Keratinocyte (primary cell): Measurements from ENCODE around the gene F2. TPM values are rescaled to one million over a fixed set of nuclear protein-coding genes. Genes with fewer than 3 reads are reported as not detected.
A peak's percentile ranks its signal among the peaks of the same experiment; 100 is the strongest.

Experiments
- DNase-seq: peaks from one replicate; pipeline ENCODE4 v3.0.0-alpha.2; 2011; ENCODE audit warnings: low read depth, missing footprints, low spot score
- FAIRE-seq: peaks from 2 replicates; lab custom pipeline; 2011; peaks lifted over from hg19 to GRCh38; lab: Jason Lieb, UNC
- H2AFZ ChIP-seq: 2 replicates; pipeline ENCODE4 v1.6.0; 2012; ENCODE audit warnings: low read length, control low read depth, inconsistent platforms; ENCODE audit not compliant: control insufficient read depth
- H3K27ac ChIP-seq: 2 replicates; pipeline ENCODE4 v1.5.1; 2011; ENCODE audit warnings: low read length; ENCODE audit not compliant: control insufficient read depth, insufficient read depth
- H3K27me3 ChIP-seq: 3 replicates; pipeline ENCODE4 v1.6.0; 2011; ENCODE audit warnings: low read length; ENCODE audit not compliant: control insufficient read depth, insufficient read depth; ENCODE audit errors: extremely low read depth
- H3K36me3 ChIP-seq, 2 experiments: 2 replicates in 1 of 2; 3 replicates in 1 of 2; pipeline ENCODE4 v1.5.1; 2011; ENCODE audit warnings: low read length in 2 of 2, mild to moderate bottlenecking in 1 of 2; ENCODE audit not compliant: control insufficient read depth in 2 of 2, insufficient read depth in 2 of 2; ENCODE audit errors: extremely low read depth in 1 of 2
- H3K4me1 ChIP-seq: 3 replicates; pipeline ENCODE4 v1.5.1; 2011; ENCODE audit warnings: low read length; ENCODE audit not compliant: control insufficient read depth, insufficient read depth; ENCODE audit errors: extremely low read depth
- H3K4me2 ChIP-seq: 3 replicates; pipeline ENCODE4 v1.6.0; 2011; ENCODE audit warnings: low read depth, low read length; ENCODE audit not compliant: control insufficient read depth, insufficient read depth; ENCODE audit errors: extremely low read depth
- H3K4me3 ChIP-seq, 3 experiments: fragments of 200-600 bp in 1 of 3; sonication (generic) in 1 of 3; 2 replicates in 2 of 3; 3 replicates in 1 of 3; pipeline ENCODE4 v1.5.1; 2011 to 2016; ENCODE audit warnings: low read length in 3 of 3, mild to moderate bottlenecking in 3 of 3, control low read depth in 2 of 3, inconsistent platforms in 1 of 3, low read depth in 1 of 3, mixed read lengths in 1 of 3, mixed run types in 1 of 3, moderate library complexity in 1 of 3; ENCODE audit not compliant: control insufficient read depth in 2 of 3, insufficient read depth in 2 of 3; ENCODE audit errors: extremely low read depth in 1 of 3
- H3K79me2 ChIP-seq: 2 replicates; pipeline ENCODE4 v1.6.0; 2012; ENCODE audit warnings: low read length; ENCODE audit not compliant: control insufficient read depth, insufficient read depth
- H3K9ac ChIP-seq: 3 replicates; pipeline ENCODE4 v1.6.0; 2011; ENCODE audit warnings: low read length; ENCODE audit not compliant: control insufficient read depth, insufficient read depth; ENCODE audit errors: extremely low read depth
- H3K9me1 ChIP-seq: 3 replicates; pipeline ENCODE4 v1.6.0; 2011; ENCODE audit warnings: low read length; ENCODE audit not compliant: control insufficient read depth, insufficient read depth; ENCODE audit errors: extremely low read depth
- H3K9me3 ChIP-seq: 2 replicates; pipeline ENCODE4 v1.5.1; 2012; ENCODE audit warnings: low read depth, low read length; ENCODE audit not compliant: control insufficient read depth
- H4K20me1 ChIP-seq: 3 replicates; pipeline ENCODE4 v1.6.0; 2011; ENCODE audit warnings: low read length; ENCODE audit not compliant: control insufficient read depth, insufficient read depth; ENCODE audit errors: extremely low read depth
- EZH2 ChIP-seq: IDR thresholded peaks from one replicate; pipeline ENCODE4 v1.6.1; 2012; ENCODE audit warnings: inconsistent platforms, mild to moderate bottlenecking, low read length, moderate library complexity
- dilution Hi-C: fragments of 300-500 bp; cut with MboI; formaldehyde crosslinking; loops from one replicate; pipeline ENCODE4 v1.7.0; 2020; ENCODE audit warnings: low sequenced_read_pairs; ENCODE audit not compliant: extremely low pct_ligation_motif_present
- polyA plus RNA-seq, 5 experiments: library from polyadenylated mRNA; depleted of rRNA in 3 of 5; stranded (reverse) in 3 of 5; stranded (forward) in 1 of 5; unstranded in 1 of 5; fragments of >200 nt; gene quantifications; 1 replicate in 1 of 5; 2 replicates in 3 of 5; 3 replicates in 1 of 5; pipeline versions ENCODE4 v1.2.1 to v1.2.3, GENCODE V29; 2011 to 2012; ENCODE audit warnings: missing spikeins in 2 of 5, low read depth in 1 of 5, low replicate concordance in 1 of 5
- TF ChIP-seq, protein P1 (sequence below), 3 experiments: IDR thresholded peaks in 1 of 3; conservative IDR thresholded peaks in 1 of 3; optimal IDR thresholded peaks in 1 of 3; 2 replicates in 2 of 3; 3 replicates in 1 of 3; pipeline versions ENCODE3 to v1.5.1; 2011; ENCODE audit warnings: low read length in 3 of 3, mild to moderate bottlenecking in 3 of 3, moderate library complexity in 2 of 3, control low read depth in 1 of 3, inconsistent platforms in 1 of 3; ENCODE audit not compliant: insufficient read depth in 2 of 3; ENCODE audit errors: extremely low read depth in 1 of 3

Gene F2
- polyA plus RNA-seq, 1 donor (not counting 4 experiments of a cell fraction or from before 2014, with no cell fraction given), result not detected

- Histone ChIP-seq H3K9me1 (no peaks in the 10 kb centered on the region), H3K27me3 (no peaks in the 10 kb centered on the region), H4K20me1 (no peaks in the 10 kb centered on the region), H3K36me3 (peaks cover 22 to 28% of the 10 kb centered on the region in 2 experiments), H2AFZ (no peak overlapping the region), H3K9me3 (no peaks in the 10 kb centered on the region), H3K4me1 (peaks cover 27% of the 10 kb centered on the region), H3K4me3 (no peak overlapping the region), H3K27ac (peak overlapping the region; percentile 59), H3K9ac (no peak overlapping the region), H3K79me2 (no peaks in the 10 kb centered on the region), H3K4me2 (peak overlapping the region; percentile 20)
- FAIRE-seq, result no peak
- dilution Hi-C loops, result no loop called here
- DNase-seq, result no peak
- TF ChIP-seq EZH2, result no peak
- TF ChIP-seq, protein P1, sequence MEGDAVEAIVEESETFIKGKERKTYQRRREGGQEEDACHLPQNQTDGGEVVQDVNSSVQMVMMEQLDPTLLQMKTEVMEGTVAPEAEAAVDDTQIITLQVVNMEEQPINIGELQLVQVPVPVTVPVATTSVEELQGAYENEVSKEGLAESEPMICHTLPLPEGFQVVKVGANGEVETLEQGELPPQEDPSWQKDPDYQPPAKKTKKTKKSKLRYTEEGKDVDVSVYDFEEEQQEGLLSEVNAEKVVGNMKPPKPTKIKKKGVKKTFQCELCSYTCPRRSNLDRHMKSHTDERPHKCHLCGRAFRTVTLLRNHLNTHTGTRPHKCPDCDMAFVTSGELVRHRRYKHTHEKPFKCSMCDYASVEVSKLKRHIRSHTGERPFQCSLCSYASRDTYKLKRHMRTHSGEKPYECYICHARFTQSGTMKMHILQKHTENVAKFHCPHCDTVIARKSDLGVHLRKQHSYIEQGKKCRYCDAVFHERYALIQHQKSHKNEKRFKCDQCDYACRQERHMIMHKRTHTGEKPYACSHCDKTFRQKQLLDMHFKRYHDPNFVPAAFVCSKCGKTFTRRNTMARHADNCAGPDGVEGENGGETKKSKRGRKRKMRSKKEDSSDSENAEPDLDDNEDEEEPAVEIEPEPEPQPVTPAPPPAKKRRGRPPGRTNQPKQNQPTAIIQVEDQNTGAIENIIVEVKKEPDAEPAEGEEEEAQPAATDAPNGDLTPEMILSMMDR (optimal IDR thresholded peaks at IDR 0.05 in 1 of 3, IDR thresholded peaks at IDR 0.05 in 1 of 3, conservative IDR thresholded peaks at IDR 0.05 in 1 of 3; ENCODE audit: extremely low read depth in 1 of 3, insufficient read depth in 2 of 3, low read length in 3 of 3), result no peak
Measured at GRCh38 chr11:46682773-46683752, 36.0 kb upstream of the F2 start.

DNA sequence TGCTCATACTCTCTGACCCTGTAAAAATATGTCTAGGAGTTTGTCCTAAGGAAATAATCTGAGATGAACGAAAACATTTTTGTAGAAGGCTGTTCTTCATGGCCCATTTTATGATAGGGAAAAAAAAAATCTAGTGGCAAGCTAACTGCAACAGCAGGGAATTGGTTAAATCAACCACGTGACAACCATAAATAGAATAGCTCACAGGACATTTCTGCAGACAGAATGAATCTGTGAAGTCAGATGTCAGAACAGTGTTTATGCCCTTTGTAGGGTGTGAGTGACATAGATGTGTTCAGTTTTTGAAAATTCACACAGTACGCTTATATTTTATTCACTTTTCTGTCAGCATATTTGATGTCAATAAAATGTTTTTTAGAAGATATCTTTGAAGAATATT, 34.6 kb upstream of the F2 start:
- Histone ChIP-seq H3K79me2 (no peaks in the 10 kb centered on the region), H3K4me3 (no peak overlapping the region), H3K9ac (no peak overlapping the region), H4K20me1 (no peaks in the 10 kb centered on the region), H3K27me3 (no peaks in the 10 kb centered on the region), H3K9me3 (no peaks in the 10 kb centered on the region), H2AFZ (no peak overlapping the region), H3K27ac (no peak overlapping the region), H3K36me3 (peaks cover 17 to 28% of the 10 kb centered on the region in 2 experiments), H3K4me2 (no peak overlapping the region), H3K9me1 (no peaks in the 10 kb centered on the region), H3K4me1 (peaks cover 31% of the 10 kb centered on the region)
- dilution Hi-C loops, result no loop called here
- FAIRE-seq (no peak), DNase-seq (no peak)
- TF ChIP-seq, protein P1 (optimal IDR thresholded peaks at IDR 0.05 in 1 of 3, IDR thresholded peaks at IDR 0.05 in 1 of 3, conservative IDR thresholded peaks at IDR 0.05 in 1 of 3; ENCODE audit: extremely low read depth in 1 of 3, insufficient read depth in 2 of 3, low read length in 3 of 3), result no peak
- TF ChIP-seq EZH2, result no peak
